HT-29 (cell line): ENCODE results near the gene NUDT21. TPM values are rescaled to one million over a fixed set of nuclear protein-coding genes. Genes with fewer than 3 reads are reported as not detected.

Experiments
- DNase-seq: peaks from one replicate; pipeline ENCODE4 v3.0.0-alpha.2; 2015; ENCODE audit warnings: low spot score
- total RNA-seq: library from RNA; depleted of rRNA; stranded (reverse); fragments of >200 nt; shearing (Covaris generic); gene quantifications from 2 replicates; pipeline ENCODE4 v1.2.3, GENCODE V29; 2014

Gene NUDT21
- total RNA-seq, 1 experiment from 2014 or later: 165 TPM

DNA sequence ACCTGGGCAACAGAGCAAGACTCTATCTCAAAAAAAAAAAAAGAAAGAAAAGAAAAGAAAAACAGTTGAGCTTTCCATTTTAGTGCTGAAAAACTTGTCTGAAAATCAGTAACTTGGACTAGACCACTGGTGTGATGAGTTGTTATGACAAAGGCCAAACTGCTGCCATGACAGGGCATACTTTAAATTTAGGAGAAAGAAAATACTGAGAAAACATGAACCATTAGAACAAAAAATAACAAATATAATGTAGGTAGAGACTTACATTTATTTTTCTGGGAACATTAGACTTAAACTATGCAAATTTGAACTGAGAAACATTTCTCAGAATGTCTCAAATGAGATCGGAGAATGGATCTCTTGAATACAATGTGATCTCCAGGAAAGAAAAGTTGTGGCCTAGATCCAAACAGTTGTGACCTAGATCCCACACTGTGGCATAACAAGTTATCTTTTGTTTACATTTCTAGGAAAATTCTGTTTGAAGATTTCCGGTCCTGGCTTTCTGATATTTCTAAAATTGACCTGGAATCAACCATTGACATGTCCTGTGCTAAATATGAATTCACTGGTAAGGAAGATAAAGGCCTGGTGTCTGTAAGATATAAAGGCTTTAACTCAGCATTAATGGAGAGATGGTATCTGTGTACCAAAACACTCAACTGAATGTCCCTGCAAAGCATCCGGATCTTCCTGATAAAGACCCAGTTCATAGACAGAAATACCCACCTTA, 11.1 kb upstream of the NUDT21 start:
- no peak for DNase-seq

DNA sequence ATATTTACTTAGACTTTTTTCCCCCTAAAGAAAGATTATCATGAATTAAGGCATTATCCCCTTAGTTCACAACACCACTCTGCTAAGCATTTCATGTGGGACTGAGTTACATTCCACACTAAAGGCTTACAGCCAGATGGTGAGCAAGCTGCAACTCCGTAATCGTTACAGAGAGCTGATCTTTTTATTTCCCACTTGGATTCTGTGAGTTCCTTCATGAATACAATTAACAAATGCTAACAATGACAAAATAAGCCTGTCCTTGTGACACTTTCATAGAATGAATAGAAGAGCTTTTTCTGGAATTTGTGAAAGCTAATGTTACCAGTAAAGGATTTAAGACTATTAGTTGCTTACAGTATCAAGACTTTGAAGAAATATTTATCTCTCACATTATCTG, 9.0 kb upstream of the NUDT21 start:
- no peak for DNase-seq

DNA sequence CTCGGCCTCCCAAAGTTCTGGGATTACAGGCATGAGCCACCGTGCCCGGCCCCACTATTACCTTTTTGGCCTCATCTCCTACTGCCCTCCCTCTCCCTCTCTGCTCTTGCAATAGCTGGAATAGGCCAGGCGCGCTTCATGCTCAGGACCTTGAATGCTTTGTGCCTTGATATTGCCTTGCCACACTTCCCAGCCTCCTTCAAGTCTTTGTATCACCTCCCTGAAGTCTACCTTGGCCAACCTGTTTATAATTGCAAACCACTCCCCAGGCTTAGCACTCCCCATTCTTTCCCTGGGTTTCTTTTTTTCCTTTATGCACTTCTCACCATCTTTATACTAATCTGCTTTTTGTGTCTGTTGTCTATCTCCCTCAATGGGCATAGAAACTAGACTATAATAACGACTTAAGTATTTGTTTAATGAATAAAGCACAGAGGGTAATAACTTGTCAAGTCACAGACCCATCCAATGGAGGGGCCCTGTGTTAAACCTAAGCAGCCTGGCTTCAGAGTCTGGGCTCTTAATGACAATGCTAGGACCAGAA, 6.9 kb upstream of the NUDT21 start:
- no peak for DNase-seq

DNA sequence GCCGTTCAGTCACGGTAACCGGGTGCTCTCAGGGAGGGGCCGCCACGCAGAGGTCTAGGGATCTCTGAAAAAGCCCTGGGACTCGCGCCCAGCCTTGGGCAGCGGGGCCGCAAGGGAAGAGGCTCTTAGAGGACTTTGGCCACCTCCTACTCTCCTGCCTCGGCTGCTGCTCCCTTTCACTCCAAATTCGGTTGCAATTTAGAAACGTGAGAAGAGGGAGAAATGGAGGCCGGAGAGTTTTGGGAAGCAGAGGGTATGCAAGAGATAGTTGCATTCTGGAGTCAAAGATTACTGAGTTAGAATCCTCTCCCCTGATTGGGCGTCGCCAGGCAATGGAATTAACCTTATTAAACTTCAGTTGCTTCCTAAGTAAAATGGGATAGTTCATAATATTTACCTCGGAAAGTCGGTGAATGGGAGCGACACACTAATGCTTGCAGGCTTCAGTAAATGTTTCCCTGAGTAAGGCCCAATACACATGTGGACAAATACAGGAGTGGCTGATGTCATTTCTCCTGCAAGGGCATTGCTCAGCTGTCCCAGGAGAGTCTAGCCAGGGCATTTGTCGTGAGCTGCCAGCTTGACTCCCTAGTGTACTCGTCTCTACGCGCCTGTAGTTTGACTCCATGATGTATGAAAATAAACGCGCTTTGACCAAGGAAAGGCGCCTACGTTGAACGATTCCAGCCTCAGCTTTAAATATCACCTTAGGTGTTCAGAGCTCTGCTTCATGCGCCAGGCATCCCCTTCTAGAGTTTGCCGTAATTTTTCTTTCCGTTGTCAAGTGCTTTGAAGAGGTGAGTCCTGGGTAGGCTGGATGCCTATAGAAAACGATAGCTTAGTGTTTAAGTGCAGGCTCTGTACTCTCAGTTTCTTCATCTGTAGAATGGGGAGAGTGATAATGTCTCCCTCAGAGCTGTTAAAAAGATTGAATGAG, 889 bp upstream of the NUDT21 start:
- DNase-seq: peak; percentile 61

DNA sequence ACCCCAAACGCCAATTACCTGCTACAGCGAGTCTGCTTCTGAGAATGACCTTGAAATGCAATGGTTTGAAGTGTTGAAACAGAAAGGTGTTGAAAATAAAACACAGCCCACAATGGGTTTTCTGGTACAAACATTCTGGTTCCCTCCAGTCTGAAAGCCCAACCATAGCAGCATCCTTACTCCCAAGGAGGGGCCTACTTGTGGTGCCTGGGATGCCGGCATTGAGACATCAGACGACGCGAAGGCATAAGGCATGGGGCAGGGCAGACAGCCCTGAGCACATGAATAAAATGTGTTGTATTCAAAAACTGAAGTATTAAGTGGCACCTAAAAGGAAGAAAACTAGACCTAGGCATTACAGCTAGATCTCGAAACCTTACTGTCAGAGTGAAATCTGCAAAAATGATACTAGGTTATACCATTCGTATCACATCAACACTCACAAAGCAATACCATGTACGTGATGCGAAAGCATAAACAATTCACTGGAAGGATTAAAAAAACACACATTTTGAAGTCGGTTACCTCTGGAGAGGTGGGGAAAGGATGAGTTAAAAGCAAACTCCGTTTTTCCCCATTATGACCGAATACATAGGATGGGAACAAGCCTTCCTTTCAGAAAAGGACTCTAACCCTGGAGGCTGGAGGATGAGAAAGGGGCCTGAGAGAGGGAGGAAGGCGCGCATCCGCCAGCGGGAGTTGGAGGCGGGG, 702 bp downstream of the NUDT21 start:
- DNase-seq: peak; percentile 42

DNA sequence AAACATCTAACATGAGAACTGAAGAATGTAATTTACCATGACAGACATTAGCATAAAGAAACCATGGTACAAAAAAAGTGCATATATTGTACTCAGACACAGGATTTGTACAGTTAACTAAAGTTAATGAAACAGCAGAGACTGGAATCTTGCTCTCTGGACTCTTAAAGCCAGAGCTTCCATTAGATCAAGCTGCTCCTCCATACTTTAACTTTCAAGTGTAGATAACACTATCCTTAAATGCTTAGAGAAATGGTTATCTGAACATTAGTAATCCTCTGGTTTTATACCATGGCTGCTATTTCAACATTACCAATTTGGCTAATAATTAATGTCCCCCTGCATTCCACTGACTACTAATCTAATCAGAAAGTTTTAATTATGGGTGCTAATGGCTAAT, 3.1 kb downstream of the NUDT21 start:
- no peak for DNase-seq

DNA sequence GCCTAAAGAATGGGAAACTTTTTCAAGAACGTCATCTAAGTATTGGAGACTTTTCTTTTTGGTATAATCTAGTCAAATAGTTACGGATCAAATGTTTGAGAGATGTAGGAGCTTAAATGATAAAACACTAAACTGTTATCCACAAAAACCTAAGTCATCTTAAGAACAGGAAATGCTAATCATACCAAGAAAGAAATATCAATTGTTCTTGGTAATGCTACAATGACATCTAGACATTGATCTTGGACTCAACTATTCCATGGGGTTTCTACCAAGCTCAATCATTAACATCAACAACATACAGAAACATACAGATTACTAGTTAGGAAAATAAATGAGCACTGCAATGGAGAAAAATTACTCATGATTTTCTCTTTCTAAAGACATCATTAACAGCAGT, 3.8 kb downstream of the NUDT21 start:
- DNase-seq: no peak

DNA sequence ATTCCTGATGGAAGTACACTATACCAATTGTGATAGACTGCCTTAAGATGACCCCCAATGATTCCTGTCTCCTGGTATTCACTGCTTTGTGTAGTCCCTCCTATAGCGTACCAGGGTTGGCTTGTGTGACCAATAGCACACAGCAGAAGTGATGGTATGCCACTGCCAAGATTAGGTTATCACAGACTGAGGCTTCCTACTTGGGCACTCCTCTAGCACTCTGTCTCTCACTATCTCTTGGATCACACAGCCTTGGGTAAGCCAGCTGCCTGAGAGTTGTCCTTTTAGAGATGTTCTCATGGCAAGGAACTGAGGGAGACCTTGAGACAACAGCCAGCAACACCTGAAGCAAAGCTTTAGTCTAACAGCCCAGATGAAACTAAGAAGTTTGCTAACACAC, 13.1 kb downstream of the NUDT21 start:
- DNase-seq: no peak

DNA sequence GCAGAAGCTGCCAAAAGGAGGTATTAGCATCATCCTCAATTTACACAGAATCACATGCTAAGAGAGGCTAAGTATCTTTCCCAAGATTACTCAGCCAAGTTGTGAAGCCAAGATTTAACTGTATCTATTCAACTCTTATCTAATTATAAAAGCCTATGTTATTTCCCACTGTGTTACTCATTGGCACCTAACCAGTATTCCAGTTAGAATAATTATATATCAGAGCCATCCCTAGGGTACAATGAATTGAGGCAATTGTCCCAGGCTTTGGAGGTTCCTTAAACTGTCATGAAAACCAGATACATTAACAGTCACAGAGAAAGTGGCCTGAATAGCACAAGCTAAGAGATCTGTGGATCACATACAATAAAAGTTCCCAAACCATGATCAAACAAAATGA, 14.9 kb downstream of the NUDT21 start:
- no peak for DNase-seq

DNA sequence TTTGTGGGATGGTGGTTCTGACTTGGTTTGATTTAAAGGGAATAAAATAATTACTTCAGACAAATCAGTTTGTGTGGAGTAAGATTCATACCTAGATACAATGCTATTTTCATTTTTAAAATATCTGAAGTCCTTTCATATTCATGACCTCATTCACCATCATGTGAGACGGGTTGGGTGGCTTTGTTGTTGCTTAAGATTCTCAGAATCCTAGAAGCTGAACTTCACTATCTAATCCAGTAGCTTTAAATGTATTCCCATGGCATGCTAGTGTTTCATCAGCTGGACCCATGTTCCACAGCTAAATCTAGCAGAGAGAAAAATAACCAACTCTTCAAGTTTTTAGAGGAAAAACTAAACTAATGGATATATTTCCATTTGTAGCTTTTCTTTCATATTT, 23.0 kb downstream of the NUDT21 start:
- DNase-seq: no peak

DNA sequence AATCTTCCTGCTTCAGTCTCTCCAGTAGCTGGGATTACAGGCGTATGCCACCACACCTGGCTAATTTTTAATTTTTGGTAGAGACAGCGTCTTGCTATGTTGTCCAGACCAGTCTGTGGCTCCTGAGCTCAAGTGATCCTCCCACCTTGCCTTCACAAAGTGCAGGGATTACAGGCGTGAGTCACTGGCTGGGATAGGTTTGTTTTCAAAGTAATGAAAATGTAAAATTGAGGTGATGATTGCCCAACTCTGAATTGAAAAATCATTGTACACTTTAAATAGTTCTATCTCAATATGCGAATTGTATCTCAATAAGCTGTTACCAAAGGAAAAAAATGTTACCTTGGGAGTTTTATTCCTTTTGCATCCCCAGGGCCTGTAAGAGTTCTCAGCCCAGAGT, 24.5 kb downstream of the NUDT21 start:
- no peak for DNase-seq

DNA sequence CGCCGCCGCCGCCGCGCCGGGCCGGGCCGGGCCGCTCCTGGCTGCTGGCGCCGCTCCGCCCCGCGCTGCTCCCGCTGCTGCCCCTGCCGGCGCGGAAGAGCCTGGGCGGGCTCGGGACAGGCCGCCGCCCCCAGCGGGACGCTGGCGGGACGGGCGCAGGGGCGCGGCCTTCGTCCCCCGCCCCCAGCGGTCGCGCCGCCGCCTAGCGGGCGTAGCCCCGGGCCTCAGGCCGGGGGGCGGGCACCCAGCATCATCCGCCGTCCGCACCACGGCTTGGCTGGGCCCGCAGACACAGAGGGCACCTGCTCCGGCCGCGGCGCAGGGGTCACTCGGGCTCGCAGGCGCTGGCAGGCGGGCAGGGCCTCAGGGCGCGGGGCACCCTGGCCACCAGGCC, 25.7 kb downstream of the NUDT21 start, which contains the start of gene AMFR:
TSS of gene AMFR (minus strand) at position 107 of the 394 bp plus-strand sequence. CDS start 218 bp downstream, outside the sequence.
- DNase-seq: peak; percentile 75

DNA sequence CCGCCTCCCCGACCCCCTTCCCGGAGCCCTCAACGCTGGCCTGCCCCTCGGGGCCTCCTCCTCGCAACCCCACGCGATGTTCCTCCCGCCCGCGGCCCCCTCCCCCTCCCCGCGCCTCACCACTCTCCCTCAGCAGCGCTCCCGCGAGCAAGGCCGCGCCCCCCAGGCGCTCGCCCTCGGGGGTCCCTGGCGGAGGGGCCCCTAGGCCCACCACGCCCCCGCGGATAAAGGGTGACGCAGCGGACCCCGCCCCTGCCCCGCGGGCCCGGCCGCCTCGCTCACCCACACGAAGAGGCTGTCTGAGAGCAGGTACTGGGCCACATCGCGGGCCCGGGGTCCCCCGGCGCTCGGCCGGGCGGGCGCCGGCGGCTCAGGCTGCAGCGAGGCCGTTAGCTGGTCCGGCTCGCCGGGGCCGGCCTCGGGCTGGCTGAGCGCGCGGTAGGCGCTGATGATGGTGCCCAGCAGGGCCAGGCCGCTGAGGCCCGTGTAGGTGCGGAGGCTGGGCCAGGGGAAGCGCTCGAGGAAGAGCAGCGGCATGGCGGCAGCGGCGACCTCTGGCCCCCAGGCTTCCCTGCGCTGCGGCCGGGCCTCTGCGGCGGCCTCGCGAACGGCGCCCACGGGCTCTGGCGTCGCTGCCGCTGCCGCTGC, 26.2 kb downstream of the NUDT21 start:
- DNase-seq: peak; percentile 23

DNA sequence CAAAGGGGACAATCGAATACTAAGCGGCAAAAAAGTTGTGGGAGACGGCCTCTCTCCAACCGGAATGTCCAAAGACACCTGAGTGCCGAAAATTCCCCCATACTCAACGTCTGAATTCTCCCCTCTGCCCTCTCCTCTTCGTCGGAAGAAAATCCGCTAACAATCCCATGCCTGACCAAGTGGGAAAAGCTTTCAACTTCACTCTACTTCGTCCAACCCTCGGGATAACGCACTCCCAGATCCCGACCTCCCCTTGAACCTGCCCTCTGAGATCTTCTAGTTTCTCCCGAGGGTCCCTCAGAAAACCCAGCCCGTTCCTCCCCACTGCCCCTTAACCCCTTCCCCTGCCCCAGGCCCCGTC, 26.7 kb downstream of the NUDT21 start:
- DNase-seq: peak; percentile 16

DNA sequence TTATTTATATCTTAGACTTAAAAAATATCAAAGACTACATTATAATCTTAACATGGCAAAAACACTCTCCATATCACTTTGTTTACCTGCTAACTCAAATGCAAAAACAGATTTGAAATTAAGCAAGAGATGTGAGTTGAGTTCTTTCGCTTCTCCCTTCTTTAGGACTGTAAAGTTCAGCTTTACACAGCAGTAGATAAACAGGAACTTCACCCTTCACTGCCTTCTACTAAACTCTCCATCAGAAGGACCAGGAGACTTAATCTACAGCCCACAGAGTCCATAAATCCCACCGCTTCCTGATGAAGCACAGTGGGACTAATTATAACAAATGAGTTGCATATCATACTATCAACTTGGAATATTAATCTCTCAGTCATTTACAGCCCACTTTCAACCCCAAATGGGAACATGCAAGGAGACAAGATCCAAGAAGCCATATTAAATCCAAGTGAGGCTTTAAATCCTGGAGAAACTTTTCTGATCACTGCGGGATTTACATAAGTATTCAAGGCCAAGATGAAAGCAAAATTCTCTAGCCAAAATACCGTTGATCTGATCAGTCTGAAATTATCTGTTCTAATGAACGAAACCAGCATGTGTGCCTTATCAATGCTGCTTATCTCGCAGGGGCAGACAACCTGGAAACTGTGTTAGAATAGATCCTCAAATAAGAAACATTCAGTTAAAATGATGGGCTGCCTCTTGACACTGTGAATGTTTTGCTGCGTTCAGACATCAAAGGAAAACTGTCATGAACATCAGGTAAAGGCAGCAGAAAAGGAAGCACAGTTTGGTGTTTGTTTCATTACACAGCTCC, 27.3 kb downstream of the NUDT21 start:
- peak; percentile 19 for DNase-seq

DNA sequence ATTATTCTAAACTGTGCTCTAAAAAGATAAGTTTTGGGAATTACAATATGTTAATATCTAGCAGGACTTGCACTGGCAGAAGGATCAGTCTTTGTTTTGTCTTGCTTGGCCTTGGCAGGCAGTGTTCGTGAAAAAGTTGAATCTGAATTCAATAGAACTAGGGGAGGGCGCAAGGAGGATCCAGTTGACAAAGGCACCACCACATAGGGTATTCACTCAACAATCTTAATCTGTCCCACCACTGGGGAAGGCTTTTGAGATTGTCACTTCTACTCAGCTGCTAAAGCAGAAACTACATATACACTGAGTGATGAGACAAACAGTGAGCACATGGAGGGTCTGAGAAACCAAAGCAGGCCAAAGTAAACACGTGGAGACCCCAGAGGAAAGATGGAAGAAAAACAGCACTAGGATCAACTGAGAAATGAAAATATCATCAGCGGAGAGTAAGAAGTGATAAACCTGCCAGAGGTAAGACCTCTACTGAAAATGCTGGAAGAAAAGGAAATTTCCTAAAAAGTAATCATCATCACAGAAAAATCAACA, 28.2 kb downstream of the NUDT21 start:
- DNase-seq: no peak

DNA sequence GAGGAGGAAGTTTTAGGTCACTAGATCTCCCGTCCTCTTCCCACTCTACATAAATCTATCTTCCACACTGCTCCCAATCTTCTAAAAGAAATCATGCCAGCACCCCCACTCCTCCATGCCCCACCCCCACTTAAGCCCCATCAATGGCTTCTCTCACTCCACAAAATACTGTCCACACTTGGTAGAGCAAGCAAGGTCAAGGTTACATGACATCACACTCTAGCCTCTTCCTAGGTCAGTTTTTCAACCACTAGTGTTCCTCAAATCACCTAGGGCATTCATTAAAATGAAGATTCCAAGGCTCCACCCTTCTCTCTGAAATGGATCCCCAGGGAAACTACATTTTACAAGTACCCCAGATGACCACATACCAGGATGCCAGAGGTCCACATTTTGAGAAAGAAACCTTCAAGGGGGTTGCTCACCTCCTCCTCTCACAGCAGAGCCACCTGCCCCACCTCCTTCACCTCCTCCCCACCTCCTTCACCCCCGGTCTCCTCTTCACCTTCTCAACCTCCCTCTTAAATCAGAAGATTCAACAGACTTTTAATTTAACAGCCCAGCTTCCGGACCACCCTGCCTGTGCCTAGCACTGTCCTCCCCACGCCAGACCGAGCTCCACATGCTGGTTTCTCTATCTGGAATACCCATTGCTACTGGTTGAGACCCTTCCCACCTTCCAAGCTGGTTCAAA, 29.0 kb downstream of the NUDT21 start:
- no peak for DNase-seq

DNA sequence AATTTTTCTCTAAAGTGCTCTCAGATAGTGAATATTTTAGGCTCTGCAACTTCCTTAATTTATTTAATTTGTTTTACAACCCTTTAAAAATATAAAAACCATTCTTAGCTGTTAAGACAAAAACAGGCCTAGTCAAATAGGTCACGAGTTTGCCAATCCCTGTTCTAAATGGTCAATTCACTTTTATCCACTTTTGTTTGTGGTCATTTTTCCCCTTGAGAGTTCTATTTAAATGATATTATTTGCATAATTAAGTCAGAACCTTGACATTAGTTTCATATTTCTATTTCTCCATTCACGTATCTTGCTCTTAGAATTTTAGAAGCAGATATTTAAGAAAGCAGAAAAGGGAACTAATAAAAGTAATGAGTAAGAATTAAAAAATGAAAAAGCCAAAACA, 29.8 kb downstream of the NUDT21 start:
- no peak for DNase-seq

DNA sequence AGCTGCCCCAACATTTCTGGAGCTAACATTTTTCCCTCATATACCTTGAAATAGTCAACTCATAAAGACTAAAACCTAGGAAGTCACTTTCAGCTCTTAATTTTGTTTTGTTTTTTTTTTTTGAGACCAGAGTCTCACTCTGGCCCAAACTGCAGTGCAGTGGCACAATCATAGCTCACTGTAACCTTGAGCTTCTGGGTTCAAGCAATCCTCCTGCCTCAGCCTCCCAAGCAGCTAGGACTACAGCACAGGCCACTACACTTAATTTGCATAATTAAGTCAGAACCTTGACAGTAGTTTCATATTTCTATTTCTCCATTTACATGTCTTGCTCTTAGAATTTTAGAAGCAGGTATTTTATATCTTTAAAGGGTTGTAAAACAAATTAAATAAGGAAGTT, 30.5 kb downstream of the NUDT21 start:
- DNase-seq: no peak
